Effector CD8-positive, alpha-beta T cell (primary cell): ENCODE measurements around the gene HTRA3.

Experiments
- DNase-seq: peaks from one replicate; lab custom pipeline; 2025; lab: John Stamatoyannopoulos, UW

Gene HTRA3

DNA sequence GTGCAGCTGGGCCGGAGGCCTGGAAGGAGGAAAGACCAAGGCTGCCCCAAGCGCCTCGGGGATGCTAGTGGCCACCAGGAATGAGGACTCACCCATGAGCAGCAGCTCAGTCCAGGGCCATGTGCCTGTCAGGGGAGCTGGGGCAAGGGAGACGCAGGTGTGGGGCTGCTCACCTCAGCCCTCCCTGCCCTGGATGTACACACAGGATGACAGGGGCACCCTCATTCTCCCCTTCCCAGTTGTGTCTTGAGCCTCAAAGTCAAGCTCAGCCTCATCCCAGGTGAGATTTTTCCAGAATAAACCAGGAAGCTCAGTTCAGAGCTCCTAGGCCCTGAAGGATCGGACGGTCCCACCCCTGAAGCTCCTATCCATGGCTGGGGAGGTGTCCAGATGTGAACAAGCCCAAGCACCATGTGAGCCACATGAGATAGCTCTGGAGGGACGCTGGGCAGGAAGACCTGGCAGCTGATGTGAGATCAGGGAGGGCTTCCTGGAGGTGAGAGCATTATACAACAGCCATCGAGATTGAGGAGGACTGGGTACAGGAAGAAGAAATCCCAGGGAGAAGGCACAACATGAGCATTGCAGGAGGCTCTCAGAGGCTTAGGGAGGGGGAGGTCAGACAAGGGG is 23.0 kb downstream of the HTRA3 start:
- DNase-seq: no peak

DNA sequence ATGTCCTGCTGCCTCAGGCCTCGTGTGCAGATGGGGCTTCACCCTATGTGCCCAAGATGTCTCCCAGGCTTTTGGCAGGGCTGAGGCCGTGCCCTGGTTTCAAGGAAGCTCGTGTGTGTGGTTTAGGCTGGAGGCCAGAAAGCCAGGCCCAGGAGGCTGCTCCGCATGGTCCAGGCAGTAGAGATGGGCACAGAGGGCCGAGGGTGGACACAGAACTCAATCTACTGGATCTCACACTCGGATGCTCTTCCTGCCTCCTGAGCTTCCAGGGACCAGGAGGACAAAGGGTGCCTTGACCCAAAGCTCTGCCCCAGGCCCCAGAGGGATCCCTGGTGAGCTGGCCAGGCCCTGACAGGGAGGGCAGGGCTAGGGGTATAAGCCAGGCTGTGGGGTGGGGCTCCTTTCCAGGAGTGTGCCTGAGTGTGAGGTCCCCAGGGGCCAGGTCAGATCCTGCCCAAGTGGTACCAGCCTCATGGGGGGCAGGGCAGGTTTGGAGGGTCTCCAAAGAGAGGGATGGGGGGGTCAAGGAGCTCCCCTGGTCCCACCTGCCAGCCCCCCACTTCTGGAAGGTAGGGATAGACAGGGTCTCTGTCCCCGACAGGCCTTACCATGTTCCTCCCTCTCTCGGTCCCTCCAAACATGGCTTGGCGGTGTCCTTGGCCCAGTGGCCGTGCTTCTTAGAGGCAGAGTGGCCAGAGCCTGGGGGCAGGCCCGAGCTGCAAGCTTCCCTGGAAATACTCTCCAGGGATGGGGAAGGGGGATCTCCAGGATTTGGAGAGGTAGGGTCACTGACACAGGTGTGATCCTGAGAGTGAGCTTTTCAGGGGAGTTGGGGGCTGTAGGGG is 23.8 kb downstream of the HTRA3 start:
- DNase-seq: no peak

DNA sequence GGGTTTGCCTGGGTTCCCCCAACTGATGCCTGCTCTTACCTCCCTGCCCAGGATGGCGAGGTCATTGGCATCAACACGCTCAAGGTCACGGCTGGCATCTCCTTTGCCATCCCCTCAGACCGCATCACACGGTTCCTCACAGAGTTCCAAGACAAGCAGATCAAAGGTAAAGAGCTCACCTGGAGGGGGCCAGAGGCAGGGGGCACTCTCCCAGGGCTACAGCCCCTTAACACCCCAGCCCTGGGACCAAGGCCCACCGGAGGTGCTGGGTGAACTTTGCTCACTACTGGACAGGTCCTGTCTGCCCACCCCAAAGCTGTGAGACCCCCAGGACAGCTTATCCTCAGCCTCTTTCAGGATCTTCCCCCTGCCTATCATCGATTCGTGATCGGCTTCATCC is 24.5 kb downstream of the HTRA3 start:
- DNase-seq: no peak

GRCh38 chr4:8294775-8295174 is 25.2 kb downstream of the HTRA3 start:
- no peak for DNase-seq

GRCh38 chr4:8295471-8295870 is 25.9 kb downstream of the HTRA3 start:
- DNase-seq: no peak

GRCh38 chr4:8296491-8296890 is 26.9 kb downstream of the HTRA3 start:
- DNase-seq: no peak

- DNase-seq: no peak
Observed at GRCh38 chr4:8297141-8297601, 27.6 kb downstream of the HTRA3 start.

GRCh38 chr4:8297691-8298485 is 28.3 kb downstream of the HTRA3 start:
- no peak for DNase-seq

- DNase-seq: no peak
Observed at GRCh38 chr4:8300832-8301231, 31.3 kb downstream of the HTRA3 start.

DNA sequence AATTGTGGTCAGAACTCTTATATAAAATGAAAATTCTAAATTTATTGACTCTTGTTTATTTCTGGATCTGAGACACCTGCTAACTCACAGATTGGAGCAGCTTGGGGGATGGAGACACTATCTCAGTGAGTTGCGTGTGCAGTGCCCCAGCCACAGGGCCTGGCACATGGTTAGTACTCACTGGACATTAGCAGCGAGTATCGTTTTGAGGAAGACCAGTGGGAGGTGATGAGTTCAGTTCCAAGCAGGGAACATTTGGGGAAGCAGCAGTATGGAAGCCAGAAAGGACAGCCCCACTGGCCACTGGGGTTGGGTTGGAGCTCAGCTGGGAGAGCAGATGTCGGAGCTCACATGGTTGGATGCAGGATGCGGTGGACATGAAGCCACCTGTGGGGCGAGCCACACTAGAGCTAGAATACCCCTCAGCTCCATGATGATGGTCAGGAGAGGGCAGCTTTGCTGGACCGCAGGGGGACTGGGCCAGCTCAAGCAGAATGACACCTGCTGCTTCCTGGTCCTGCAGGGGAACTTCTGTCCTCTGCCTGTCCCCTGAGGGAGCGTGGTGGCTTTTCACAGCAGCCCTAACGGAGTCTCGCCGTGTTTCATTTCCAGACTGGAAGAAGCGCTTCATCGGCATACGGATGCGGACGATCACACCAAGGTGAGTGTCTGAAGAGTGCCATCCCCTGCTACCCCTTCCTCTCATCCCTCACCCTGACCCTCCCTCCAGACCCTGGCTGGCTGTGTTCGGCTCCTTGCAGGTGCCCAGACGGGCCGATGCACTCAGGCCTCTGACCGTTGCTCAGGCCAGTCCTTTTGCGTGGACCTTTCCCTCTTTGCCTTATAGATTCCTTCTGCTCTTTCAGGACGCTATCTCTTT is 32.5 kb downstream of the HTRA3 start:
- no peak for DNase-seq

GRCh38 chr4:8303081-8303480 is 33.5 kb downstream of the HTRA3 start:
- DNase-seq: no peak

- no peak for DNase-seq
Observed at GRCh38 chr4:8303485-8304281, 34.1 kb downstream of the HTRA3 start.

DNA sequence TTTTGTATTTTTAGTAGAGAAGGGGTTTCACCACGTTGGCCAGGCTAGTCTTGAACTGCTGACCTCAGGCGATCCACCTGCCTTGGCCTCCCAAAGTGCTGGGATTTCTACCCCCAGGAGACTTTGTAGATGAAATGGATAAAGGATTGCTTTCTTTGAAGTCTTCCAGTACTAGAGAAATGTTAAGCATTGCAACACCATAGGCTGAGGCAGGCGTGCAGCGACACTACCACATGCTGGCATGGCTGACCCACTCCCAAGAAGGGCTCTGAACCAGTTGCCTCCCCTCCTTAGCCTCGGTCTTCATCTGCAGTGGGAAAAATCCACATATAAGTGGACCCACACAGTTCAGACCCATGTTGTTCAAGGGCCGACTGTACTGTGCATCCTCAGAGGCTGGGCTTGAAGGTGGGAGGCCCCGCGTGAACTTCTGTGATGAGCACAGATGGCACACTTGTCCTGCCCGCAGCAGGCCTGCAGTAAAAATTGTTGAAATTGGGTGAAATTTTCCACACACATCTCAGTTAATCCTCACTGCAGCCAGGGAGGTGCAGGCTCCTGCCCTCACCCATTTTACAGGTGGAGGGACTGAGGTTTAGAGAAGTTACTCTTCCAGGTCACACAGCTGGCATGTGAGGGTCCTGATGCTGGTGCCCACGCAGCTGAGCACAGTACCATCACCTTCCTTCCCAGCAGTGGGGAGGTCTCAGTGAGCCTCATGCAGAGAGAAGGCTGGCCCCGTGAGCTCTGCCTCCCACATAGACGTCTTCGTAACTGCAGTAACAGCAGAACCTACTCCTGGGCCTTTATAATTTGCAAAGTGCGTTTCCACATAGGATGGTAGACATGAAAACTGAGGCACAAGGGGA is 35.5 kb downstream of the HTRA3 start:
- DNase-seq: no peak

DNA sequence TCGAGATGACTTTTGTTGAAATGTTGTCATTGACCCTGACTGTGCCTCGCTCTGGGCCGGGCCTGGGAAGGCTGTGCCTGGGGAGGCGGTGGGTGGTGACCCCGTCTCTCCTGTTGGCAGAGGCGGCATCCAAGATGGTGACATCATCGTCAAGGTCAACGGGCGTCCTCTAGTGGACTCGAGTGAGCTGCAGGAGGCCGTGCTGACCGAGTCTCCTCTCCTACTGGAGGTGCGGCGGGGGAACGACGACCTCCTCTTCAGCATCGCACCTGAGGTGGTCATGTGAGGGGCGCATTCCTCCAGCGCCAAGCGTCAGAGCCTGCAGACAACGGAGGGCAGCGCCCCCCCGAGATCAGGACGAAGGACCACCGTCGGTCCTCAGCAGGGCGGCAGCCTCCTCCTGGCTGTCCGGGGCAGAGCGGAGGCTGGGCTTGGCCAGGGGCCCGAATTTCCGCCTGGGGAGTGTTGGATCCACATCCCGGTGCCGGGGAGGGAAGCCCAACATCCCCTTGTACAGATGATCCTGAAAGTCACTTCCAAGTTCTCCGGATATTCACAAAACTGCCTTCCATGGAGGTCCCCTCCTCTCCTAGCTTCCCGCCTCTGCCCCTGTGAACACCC is 36.4 kb downstream of the HTRA3 start:
- no peak for DNase-seq

DNA sequence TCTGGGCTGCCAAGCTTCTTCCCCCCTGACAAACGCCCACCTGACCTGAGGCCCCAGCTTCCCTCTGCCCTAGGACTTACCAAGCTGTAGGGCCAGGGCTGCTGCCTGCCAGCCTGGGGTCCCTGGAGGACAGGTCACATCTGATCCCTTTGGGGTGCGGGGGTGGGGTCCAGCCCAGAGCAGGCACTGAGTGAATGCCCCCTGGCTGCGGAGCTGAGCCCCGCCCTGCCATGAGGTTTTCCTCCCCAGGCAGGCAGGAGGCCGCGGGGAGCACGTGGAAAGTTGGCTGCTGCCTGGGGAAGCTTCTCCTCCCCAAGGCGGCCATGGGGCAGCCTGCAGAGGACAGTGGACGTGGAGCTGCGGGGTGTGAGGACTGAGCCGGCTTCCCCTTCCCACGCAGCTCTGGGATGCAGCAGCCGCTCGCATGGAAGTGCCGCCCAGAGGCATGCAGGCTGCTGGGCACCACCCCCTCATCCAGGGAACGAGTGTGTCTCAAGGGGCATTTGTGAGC is 37.0 kb downstream of the HTRA3 start:
- no peak for DNase-seq

DNA sequence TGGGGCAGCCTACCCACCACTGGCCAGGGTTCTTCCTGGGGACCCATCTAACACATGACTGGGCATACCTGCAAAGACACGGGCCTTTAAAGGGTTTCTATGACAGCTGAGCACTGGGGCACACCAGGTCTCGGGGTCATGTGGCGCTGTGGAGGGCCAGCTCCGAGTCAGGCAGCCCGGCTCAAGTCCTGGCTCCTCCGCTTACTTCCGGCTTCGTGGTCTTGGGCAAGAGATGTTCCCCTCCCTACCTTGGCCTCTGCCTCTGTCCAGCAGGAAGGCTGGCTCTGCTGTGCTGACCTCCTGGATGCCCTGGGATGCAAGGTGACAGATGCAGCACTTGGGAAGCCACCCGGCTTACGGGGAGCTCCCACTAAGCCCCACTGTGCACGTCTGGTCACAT is 37.6 kb downstream of the HTRA3 start:
- no peak for DNase-seq

GRCh38 chr4:8307714-8308113 is 38.2 kb downstream of the HTRA3 start:
- DNase-seq: no peak

DNA sequence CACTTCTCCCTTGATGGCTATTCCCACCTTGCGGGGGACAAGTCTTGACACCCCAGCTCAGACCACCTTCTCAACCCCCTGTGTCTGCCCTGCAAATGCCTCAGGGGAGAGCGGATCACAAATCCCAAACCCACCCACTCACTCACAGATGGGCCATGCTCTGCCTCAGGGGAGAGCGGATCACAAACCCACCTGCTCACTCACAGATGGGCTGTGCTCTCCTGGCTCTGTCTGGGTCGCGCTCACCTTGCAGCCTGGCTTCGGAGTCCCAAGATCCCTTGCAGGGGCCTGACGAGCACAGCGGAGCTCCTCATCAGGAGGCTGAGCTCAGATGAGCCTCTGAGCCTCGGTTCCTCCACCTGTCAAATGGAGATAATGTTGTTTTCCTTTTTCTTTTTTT is 38.6 kb downstream of the HTRA3 start:
- DNase-seq: no peak
